HepG2 (cell line): Measurements from ENCODE around the gene JAG1. TPM values are rescaled to one million over a fixed set of nuclear protein-coding genes. Genes with fewer than 3 reads are reported as not detected.

Experiments used
- GABPB1 ChIP-seq: IDR thresholded peaks from 2 replicates; pipeline ENCODE4 v1.6.1; 2016; ENCODE audit warnings: mild to moderate bottlenecking, missing genetic modification reagents, moderate library complexity, missing compliant biosample characterization
- GLI4 ChIP-seq: sonication (generic); formaldehyde crosslinking; IDR thresholded peaks from 2 replicates; pipeline ENCODE4 v1.5.1; 2020; ENCODE audit warnings: missing genetic modification reagents, mild to moderate bottlenecking, moderate library complexity, borderline replicate concordance
- HOMEZ ChIP-seq: IDR thresholded peaks from 2 replicates; pipeline ENCODE4 v1.6.1; 2016; ENCODE audit warnings: low read depth
- JUN ChIP-seq: sonication (generic); formaldehyde crosslinking; IDR thresholded peaks from 2 replicates; pipeline ENCODE4 v1.4.0; 2020; ENCODE audit warnings: mild to moderate bottlenecking, missing genetic modification reagents
- MAZ ChIP-seq, 2 experiments: sonication (generic) in 1 of 2; formaldehyde crosslinking in 1 of 2; IDR thresholded peaks; 2 replicates each; pipeline versions ENCODE4 v1.5.0 to v1.6.1; 2012 to 2020; ENCODE audit warnings: low read depth in 2 of 2, mild to moderate bottlenecking in 2 of 2, borderline replicate concordance in 1 of 2, improper control_type of control experiment in 1 of 2, low read length in 1 of 2, missing genetic modification reagents in 1 of 2, moderate library complexity in 1 of 2
- NR3C1 ChIP-seq: sonication (generic); formaldehyde crosslinking; IDR thresholded peaks from 2 replicates; pipeline ENCODE4 v1.4.0; 2020; ENCODE audit warnings: missing genetic modification reagents
- POGZ ChIP-seq: sonication (generic); formaldehyde crosslinking; IDR thresholded peaks from 2 replicates; pipeline ENCODE4 v1.4.0; 2020; ENCODE audit warnings: mild to moderate bottlenecking, missing genetic modification reagents
- RBM22 ChIP-seq: fragments of 200-400 bp; formaldehyde crosslinking; optimal IDR thresholded peaks from 2 replicates; pipeline ENCODE3; 2017; ENCODE audit warnings: mild to moderate bottlenecking, low read length, moderate library complexity
- THAP9 ChIP-seq: sonication (generic); formaldehyde crosslinking; IDR thresholded peaks from 2 replicates; pipeline ENCODE4; 2020; ENCODE audit warnings: missing genetic modification reagents, mild to moderate bottlenecking, borderline replicate concordance
- THRA ChIP-seq: sonication (generic); formaldehyde crosslinking; IDR thresholded peaks from 2 replicates; pipeline ENCODE4 v1.4.0; 2020; ENCODE audit warnings: missing genetic modification reagents, borderline replicate concordance
- TRIM24 ChIP-seq: sonication (generic); formaldehyde crosslinking; IDR thresholded peaks from 2 replicates; pipeline ENCODE4 v1.8.0; 2022; ENCODE audit warnings: mild to moderate bottlenecking, missing genetic modification reagents
- ZBTB34 ChIP-seq: sonication (generic); formaldehyde crosslinking; IDR thresholded peaks from 2 replicates; pipeline ENCODE4 v1.8.0; 2022; ENCODE audit warnings: mild to moderate bottlenecking, missing genetic modification reagents
- ZFP62 ChIP-seq: sonication (generic); formaldehyde crosslinking; IDR thresholded peaks from 2 replicates; pipeline ENCODE4 v1.4.0; 2020; ENCODE audit warnings: missing genetic modification reagents
- ZMAT5 ChIP-seq: sonication (generic); formaldehyde crosslinking; IDR thresholded peaks from 2 replicates; pipeline ENCODE4 v1.5.0; 2020; ENCODE audit warnings: mild to moderate bottlenecking, low read depth, missing genetic modification reagents, borderline replicate concordance
- ZNF24 ChIP-seq: fragments of 450-650 bp; IDR thresholded peaks from 2 replicates; pipeline ENCODE4 v1.6.1; 2017; ENCODE audit warnings: antibody characterized with exemption, mild to moderate bottlenecking
- ZNF280B ChIP-seq: sonication (generic); formaldehyde crosslinking; IDR thresholded peaks from 2 replicates; pipeline ENCODE4 v1.5.0; 2020; ENCODE audit warnings: missing genetic modification reagents, mild to moderate bottlenecking, borderline replicate concordance
- ZNF3 ChIP-seq: IDR thresholded peaks from 2 replicates; pipeline ENCODE4 v1.7.0; 2017; ENCODE audit warnings: inconsistent platforms
- ZNF780A ChIP-seq: sonication (generic); formaldehyde crosslinking; IDR thresholded peaks from 2 replicates; pipeline ENCODE4 v1.8.0; 2022; ENCODE audit warnings: mild to moderate bottlenecking, missing genetic modification reagents, moderate library complexity
- ZNF839 ChIP-seq: sonication (generic); formaldehyde crosslinking; IDR thresholded peaks from 2 replicates; pipeline ENCODE4 v1.4.0; 2020; ENCODE audit warnings: missing genetic modification reagents, mild to moderate bottlenecking, borderline replicate concordance
- polyA plus RNA-seq, 8 experiments: library from polyadenylated mRNA; depleted of rRNA in 3 of 8; stranded (reverse) in 7 of 8; unstranded in 1 of 8; fragments of >200 nt; fragmentation: Illumina TruSeq in 4 of 8; extraction: Trizol in 4 of 8; gene quantifications; 2 replicates each; pipeline versions ENCODE4 v1.2.1 to v1.2.3, GENCODE V29; 2011 to 2016; ENCODE audit warnings: low read depth in 4 of 8, missing spikeins in 1 of 8, mixed read lengths in 1 of 8; ENCODE audit not compliant: insufficient read depth in 1 of 8
- total RNA-seq, 5 experiments: library from RNA; depleted of rRNA; stranded (reverse); fragments of >200 nt; fragmentation: Illumina TruSeq; extraction: Trizol; gene quantifications; 2 replicates each; pipeline ENCODE4 v1.2.3, GENCODE V29; 2016; ENCODE audit warnings: low read depth in 1 of 5

JAG1 gene
- total and polyA plus RNA-seq, 2 of the 13 experiments (the other 11 are each of a cell fraction or from before 2014, with no cell fraction given), result 47.1 to 56.3 TPM

GRCh38 chr20:10672624-10673127, 1.1 kb downstream of the JAG1 start (continued):
- TF ChIP-seq ZFP62 (CRISPR knock-in tag) (no peak), ZBTB34 (CRISPR knock-in tag) (no peak), THRA (CRISPR knock-in tag) (no peak), NR3C1 (CRISPR knock-in tag) (no peak), JUN (CRISPR knock-in tag) (0 out of 2 replicates have a peak, but pooled peaks have one; percentile 15), THAP9 (CRISPR knock-in tag) (no peak), ZNF24 (no peak), ZNF3 (CRISPR knock-in tag) (peak; percentile 73; the same call in 1 of the 2 replicates), GLI4 (no peak; the same call in 1 of the 2 replicates), ZMAT5 (no peak), GABPB1 (peak; percentile 38; the same call in 1 of the 2 replicates), RBM22 (no peak), HOMEZ (no peak), TRIM24 (no peak), MAZ (IDR thresholded peaks at IDR 0.05; ENCODE audit: borderline replicate concordance, low read depth, low read length) (no peak), MAZ (CRISPR knock-in tag; IDR thresholded peaks at IDR 0.05; ENCODE audit: low read depth) (no peak), ZNF280B (CRISPR knock-in tag) (peak; percentile 45; the same call in 1 of the 2 replicates), ZNF780A (no peak), POGZ (CRISPR knock-in tag) (0 out of 2 replicates have a peak, but pooled peaks have one; percentile 15), ZNF839 (no peak)
